Endothelial cell of umbilical vein (primary cell): Measurements from ENCODE around the gene SRGAP3. TPM values are rescaled to one million over a fixed set of nuclear protein-coding genes. Genes with fewer than 3 reads are reported as not detected.

Experiments
- BruUV-seq: library from RNA; stranded (reverse); fragments of 400-500 nt; replicated peaks from 2 replicates; lab custom pipeline; 2021; lab: Mats Ljungman, UMichigan
- CTCF ChIA-PET: fragments of 300-600, 350-600 bp; sonication (Branson Sonifier 250); formaldehyde crosslinking; loops from one replicate; lab custom pipeline; 2021; ENCODE audit warnings: antibody characterized with exemption, inconsistent platforms; lab: Charles Lee
- POLR2A ChIA-PET: fragments of 300-600, 350-600 bp; sonication (Branson Sonifier 250); formaldehyde crosslinking; loops from one replicate; lab custom pipeline; 2021; ENCODE audit warnings: antibody characterized with exemption, inconsistent platforms; lab: Charles Lee
- DNase-seq: peaks from one replicate; pipeline ENCODE4 v3.0.0-alpha.2; 2011; ENCODE audit warnings: low read depth, low spot score
- FAIRE-seq: peaks from 2 replicates; lab custom pipeline; 2011; peaks lifted over from hg19 to GRCh38; lab: Jason Lieb, UNC
- H2AFZ ChIP-seq: 2 replicates; pipeline ENCODE4 v1.6.0; 2012; ENCODE audit warnings: low read depth, low read length, control low read depth, inconsistent platforms
- H3K27ac ChIP-seq: 2 replicates; pipeline ENCODE4 v1.5.1; 2011; ENCODE audit warnings: low read depth, mild to moderate bottlenecking, control low read depth, low read length, moderate library complexity; ENCODE audit not compliant: insufficient read depth
- H3K27me3 ChIP-seq, 2 experiments: 2 replicates each; pipeline versions ENCODE4 v1.6.0 to v1.6.1; 2011; ENCODE audit warnings: low read length in 2 of 2, mixed read lengths in 1 of 2; ENCODE audit not compliant: control insufficient read depth in 2 of 2, insufficient read depth in 2 of 2
- H3K36me3 ChIP-seq, 2 experiments: 2 replicates in 1 of 2; 3 replicates in 1 of 2; pipeline ENCODE4 v1.5.1; 2011; ENCODE audit warnings: low read length in 2 of 2, mild to moderate bottlenecking in 1 of 2, moderate library complexity in 1 of 2; ENCODE audit not compliant: control insufficient read depth in 2 of 2, insufficient read depth in 2 of 2; ENCODE audit errors: extremely low read depth in 1 of 2
- H3K4me1 ChIP-seq: 3 replicates; pipeline ENCODE4 v1.5.1; 2011; ENCODE audit warnings: mild to moderate bottlenecking, low read length; ENCODE audit not compliant: control insufficient read depth, insufficient read depth; ENCODE audit errors: extremely low read depth
- H3K4me2 ChIP-seq: 2 replicates; pipeline ENCODE4 v1.6.1; 2011; ENCODE audit warnings: low read length, control low read depth, mixed read lengths; ENCODE audit not compliant: insufficient read depth
- H3K4me3 ChIP-seq, 3 experiments: fragments of 200-600 bp in 1 of 3; sonication (generic), shearing (Covaris generic) in 1 of 3; replicated peaks in 1 of 3; 2 replicates each; pipeline ENCODE4 v1.5.1; 2011 to 2016; ENCODE audit warnings: control low read depth in 3 of 3, low read length in 3 of 3, mild to moderate bottlenecking in 2 of 3, inconsistent platforms in 1 of 3, low read depth in 1 of 3, moderate library complexity in 1 of 3; ENCODE audit not compliant: insufficient read depth in 1 of 3
- H3K79me2 ChIP-seq: 2 replicates; pipeline ENCODE4 v1.6.0; 2012; ENCODE audit warnings: low read length, inconsistent platforms; ENCODE audit not compliant: control insufficient read depth, insufficient read depth
- H3K9ac ChIP-seq: replicated peaks from 2 replicates; pipeline ENCODE3; 2011; ENCODE audit warnings: low read length, control low read depth; ENCODE audit not compliant: insufficient read depth; ENCODE audit errors: extremely low read depth
- H3K9me1 ChIP-seq: replicated peaks from 3 replicates; pipeline ENCODE4 v1.6.0; 2011; ENCODE audit warnings: mild to moderate bottlenecking, low read length; ENCODE audit not compliant: control insufficient read depth, insufficient read depth; ENCODE audit errors: extremely low read depth
- H3K9me3 ChIP-seq: replicated peaks from 2 replicates; pipeline ENCODE4 v1.5.1; 2012; ENCODE audit warnings: low read length, inconsistent platforms; ENCODE audit not compliant: control insufficient read depth, insufficient read depth
- H4K20me1 ChIP-seq: replicated peaks from 2 replicates; pipeline ENCODE3; 2011; ENCODE audit warnings: mild to moderate bottlenecking, low read length; ENCODE audit not compliant: control insufficient read depth, insufficient read depth; ENCODE audit errors: extremely low read depth
- EZH2 ChIP-seq: IDR thresholded peaks from 2 replicates; pipeline ENCODE4 v1.6.1; 2012; ENCODE audit warnings: borderline replicate concordance, low read depth, mild to moderate bottlenecking, moderate library complexity, low read length, inconsistent platforms; ENCODE audit not compliant: severe bottlenecking
- FOS ChIP-seq: IDR thresholded peaks from 2 replicates; pipeline ENCODE4 v1.6.1; 2011; ENCODE audit warnings: mild to moderate bottlenecking, low read length, moderate library complexity, borderline replicate concordance; ENCODE audit not compliant: insufficient read depth
- GATA2 ChIP-seq: IDR thresholded peaks from 2 replicates; pipeline ENCODE4 v1.7.0; 2011; ENCODE audit warnings: low read depth, mild to moderate bottlenecking, moderate library complexity, mixed read lengths, low read length; ENCODE audit not compliant: insufficient read length, insufficient read depth
- JUN ChIP-seq: IDR thresholded peaks from 2 replicates; pipeline ENCODE4 v1.6.1; 2011; ENCODE audit warnings: borderline replicate concordance, low read depth; ENCODE audit not compliant: insufficient read length, insufficient read depth
- MAX ChIP-seq: IDR thresholded peaks from 2 replicates; pipeline ENCODE4 v1.6.1; 2011; ENCODE audit not compliant: insufficient read depth, insufficient read length
- MYC ChIP-seq: IDR thresholded peaks from one replicate; pipeline ENCODE4 v1.6.1; 2011; ENCODE audit warnings: mild to moderate bottlenecking, low read depth, low read length
- POLR2A ChIP-seq: IDR thresholded peaks from 2 replicates; pipeline ENCODE4 v1.6.1; 2012; ENCODE audit warnings: low read depth, mild to moderate bottlenecking, control low read depth, low read length
- POLR2AphosphoS5 ChIP-seq: IDR thresholded peaks from 2 replicates; pipeline ENCODE4 v1.6.1; 2012; ENCODE audit warnings: low read depth, mild to moderate bottlenecking, control low read depth, low read length, moderate library complexity; ENCODE audit not compliant: insufficient read depth
- dilution Hi-C: fragments of 300-500 bp; cut with MboI; formaldehyde crosslinking; loops from one replicate; pipeline ENCODE4 v1.15.0; 2019; ENCODE audit warnings: low sequenced_read_pairs; ENCODE audit not compliant: extremely low pct_ligation_motif_present
- intact Hi-C: fragments of 100-400 bp; cut with micrococcal nuclease; formaldehyde crosslinking; loops from one replicate; pipeline ENCODE4 v1.10.0; 2022
- polyA plus RNA-seq, 4 experiments: library from polyadenylated mRNA; depleted of rRNA in 3 of 4; stranded (reverse) in 3 of 4; unstranded in 1 of 4; fragments of >200 nt; gene quantifications; 2 replicates each; pipeline versions ENCODE4 v1.2.1 to v1.2.3, GENCODE V29; 2011 to 2012; ENCODE audit warnings: missing spikeins in 1 of 4
- total RNA-seq: library from RNA; stranded (reverse); gene quantifications from 2 replicates; pipeline ENCODE4 v1.2.3, GENCODE V29; 2021
- TF ChIP-seq, protein P1 (sequence below), 2 donors: IDR thresholded peaks; 1 replicate in 1 of 2; 2 replicates in 1 of 2; pipeline ENCODE4 v1.5.1; 2011; ENCODE audit warnings: low read length in 2 of 2, mild to moderate bottlenecking in 2 of 2, moderate library complexity in 2 of 2, control low read depth in 1 of 2, inconsistent platforms in 1 of 2, low read depth in 1 of 2; ENCODE audit not compliant: insufficient read depth in 1 of 2; ENCODE audit errors: extremely low read depth in 1 of 2

The SRGAP3 gene
- total and polyA plus RNA-seq, 2 donors (not counting 3 experiments of a cell fraction or from before 2014, with no cell fraction given), result 0.06 TPM; not detected in 1

GRCh38 chr3:8997151-8997550 is 252.3 kb downstream of the SRGAP3 start:
- no TSS peak for BruUV-seq
- H2AFZ ChIP-seq, result no peak overlapping the region
- H3K9ac ChIP-seq, result no peak overlapping the region
- TF ChIP-seq EZH2, result no peak
- TF ChIP-seq GATA2, result no peak
- no peak for TF ChIP-seq MYC
- TF ChIP-seq JUN, result no peak
- TF ChIP-seq, protein P1, sequence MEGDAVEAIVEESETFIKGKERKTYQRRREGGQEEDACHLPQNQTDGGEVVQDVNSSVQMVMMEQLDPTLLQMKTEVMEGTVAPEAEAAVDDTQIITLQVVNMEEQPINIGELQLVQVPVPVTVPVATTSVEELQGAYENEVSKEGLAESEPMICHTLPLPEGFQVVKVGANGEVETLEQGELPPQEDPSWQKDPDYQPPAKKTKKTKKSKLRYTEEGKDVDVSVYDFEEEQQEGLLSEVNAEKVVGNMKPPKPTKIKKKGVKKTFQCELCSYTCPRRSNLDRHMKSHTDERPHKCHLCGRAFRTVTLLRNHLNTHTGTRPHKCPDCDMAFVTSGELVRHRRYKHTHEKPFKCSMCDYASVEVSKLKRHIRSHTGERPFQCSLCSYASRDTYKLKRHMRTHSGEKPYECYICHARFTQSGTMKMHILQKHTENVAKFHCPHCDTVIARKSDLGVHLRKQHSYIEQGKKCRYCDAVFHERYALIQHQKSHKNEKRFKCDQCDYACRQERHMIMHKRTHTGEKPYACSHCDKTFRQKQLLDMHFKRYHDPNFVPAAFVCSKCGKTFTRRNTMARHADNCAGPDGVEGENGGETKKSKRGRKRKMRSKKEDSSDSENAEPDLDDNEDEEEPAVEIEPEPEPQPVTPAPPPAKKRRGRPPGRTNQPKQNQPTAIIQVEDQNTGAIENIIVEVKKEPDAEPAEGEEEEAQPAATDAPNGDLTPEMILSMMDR (IDR thresholded peaks at IDR 0.05; ENCODE audit: extremely low read depth in 1 of 2, insufficient read depth in 1 of 2, low read depth in 1 of 2, low read length in 2 of 2), result no peak
- TF ChIP-seq FOS, result no peak
- TF ChIP-seq POLR2A, result no peak
- no peak for TF ChIP-seq MAX
- no peak for TF ChIP-seq POLR2AphosphoS5
- no peak overlapping the region for H3K4me3 ChIP-seq
- no peak overlapping the region for H3K4me2 ChIP-seq
- H3K27me3 ChIP-seq, result peaks cover 0 to 2% of the 10 kb centered on the region in 2 experiments
- H3K9me3 ChIP-seq, result no peaks in the 10 kb centered on the region
- no peak for FAIRE-seq
- POLR2A ChIA-PET, result no interaction called here
- H3K9me1 ChIP-seq, result no peaks in the 10 kb centered on the region
- no peaks in the 10 kb centered on the region for H4K20me1 ChIP-seq
- intact Hi-C loops (no loop called here), dilution Hi-C loops (no loop called here)
- no peaks in the 10 kb centered on the region for H3K79me2 ChIP-seq
- H3K4me1 ChIP-seq, result no peaks in the 10 kb centered on the region
- H3K36me3 ChIP-seq, result no peaks in the 10 kb centered on the region
- no peak overlapping the region for H3K27ac ChIP-seq
- no peak for DNase-seq
- CTCF ChIA-PET, result interaction anchor here (0.7 to 4.0 kb wide), 3 partner anchors 10 to 305 kb away, joined by 3 to 28 read pairs (median 5); no protein-coding TSS in a partner anchor
